ENCODE results near the gene CTTN.

Gene CTTN

DNA sequence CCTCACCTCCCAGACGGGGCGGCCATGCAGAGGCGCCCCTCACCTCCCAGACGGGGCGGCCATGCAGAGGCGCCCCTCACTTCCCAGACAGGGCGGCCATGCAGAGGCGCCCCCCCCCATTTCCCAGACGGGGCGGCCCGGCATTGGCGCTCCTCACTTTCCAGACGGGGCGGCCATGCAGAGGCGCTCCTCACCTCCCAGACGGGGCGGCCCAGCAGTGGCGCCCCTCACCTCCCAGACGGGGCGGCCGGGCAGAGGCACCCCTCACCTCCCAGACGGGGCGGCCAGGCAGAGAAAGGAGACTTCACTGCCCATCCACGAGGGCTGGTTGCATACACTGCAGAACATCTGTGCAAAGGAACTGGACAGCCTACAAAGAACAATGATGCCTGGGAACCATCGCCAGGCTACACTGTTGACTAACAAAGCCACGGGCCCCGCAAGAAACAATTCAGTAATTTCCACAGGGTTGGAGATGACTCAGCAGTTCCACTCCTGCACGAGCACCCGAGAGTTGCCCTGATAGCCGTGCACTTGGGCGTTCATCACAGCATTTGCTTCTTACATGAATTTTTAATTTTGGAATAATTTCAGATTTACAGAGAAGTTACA is 58.7 kb downstream of the CTTN start:
- DNase-seq (ENCODE audit: low spot score): no peak

DNA sequence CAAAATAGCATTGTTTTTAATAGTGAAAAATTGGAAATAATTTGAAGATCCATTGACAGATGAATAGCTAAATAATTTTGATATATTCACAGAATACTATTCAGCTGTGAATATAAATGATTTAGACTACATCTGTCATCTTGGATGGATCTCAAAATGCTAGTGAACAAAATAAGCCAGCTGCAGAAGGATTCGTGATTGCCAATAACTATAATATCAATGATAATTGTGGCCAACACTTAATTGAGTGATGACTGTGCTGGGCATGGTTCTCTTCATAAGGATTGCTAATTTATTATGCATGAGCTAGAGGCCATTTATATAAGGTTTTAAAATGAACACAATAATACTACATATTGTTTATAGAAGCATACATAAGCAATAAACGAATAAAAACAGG is 60.4 kb downstream of the CTTN start:
- no peak for DNase-seq (ENCODE audit: low spot score)

DNA sequence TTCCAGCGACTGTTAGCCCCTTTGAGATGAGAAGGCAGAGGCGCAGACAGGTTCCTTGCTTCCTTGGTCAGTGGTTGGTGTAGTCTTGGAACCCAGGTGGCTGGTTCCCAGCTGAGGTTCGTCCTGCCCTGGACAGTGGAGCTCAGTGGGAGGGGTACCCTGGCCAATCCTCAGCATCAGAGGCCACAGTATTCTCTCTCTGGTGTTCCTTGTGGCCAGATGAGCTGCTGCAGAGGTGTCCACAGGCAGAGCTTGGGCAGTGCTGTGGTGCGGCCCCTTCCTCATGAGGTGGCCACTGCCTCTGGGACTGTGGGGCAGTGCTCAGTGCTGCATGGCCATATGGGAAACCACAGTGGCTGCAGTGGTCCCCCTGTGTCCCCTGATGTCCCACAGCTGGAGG is 61.8 kb downstream of the CTTN start:
- DNase-seq (ENCODE audit: low spot score): no peak

DNA sequence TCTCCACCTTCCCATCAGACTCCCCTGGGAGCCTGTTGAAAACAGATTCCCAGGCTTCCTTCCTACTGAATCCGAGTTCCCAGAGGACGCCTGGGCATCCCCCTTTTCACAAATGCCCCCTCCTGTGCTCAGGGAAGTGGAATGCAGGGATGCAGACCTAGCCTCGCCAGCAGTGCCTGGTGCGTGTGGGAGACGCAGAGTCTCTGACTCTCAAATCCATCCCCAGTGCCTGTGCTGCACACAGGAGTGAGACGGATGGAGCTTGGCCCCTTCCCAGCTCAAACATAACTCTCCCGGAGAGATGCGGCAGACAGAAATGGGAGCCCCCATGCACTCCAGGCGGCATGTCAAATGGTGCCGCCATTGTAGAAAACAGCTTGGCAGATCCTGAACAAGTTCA is 62.6 kb downstream of the CTTN start:
- DNase-seq (ENCODE audit: low spot score): no peak

DNA sequence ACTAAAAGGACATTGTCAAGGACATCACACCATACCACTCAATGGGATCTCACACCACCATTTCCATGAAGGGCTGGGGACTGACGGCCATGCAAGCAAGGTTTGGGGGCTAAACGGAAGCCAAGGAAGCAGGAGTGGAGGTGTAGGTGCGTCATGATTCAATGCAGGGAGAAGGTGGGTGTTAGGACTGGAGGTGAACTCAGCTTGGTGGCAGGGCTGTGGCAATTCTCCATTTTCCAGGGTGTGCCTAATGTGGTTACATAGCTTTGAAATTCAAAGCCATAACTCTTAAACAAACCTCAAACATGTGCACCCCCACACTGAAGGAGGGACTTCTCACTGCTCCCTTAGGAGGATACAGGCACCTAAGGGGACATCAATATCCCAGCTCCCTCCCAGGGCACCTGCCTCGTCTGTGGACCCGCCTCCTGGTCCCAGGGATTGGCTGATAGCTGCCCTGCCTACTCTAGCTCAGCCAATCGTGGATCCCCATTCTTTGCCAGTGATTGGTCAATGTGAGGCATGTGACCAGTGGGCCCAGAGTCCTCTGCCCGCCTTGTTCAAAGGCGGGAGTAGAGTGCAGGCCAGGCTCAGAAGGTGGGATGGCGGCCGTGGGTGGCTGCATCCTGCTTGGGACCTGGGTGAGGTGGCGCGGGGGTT is 64.6 kb downstream of the CTTN start:
- no peak for DNase-seq (ENCODE audit: low spot score)

DNA sequence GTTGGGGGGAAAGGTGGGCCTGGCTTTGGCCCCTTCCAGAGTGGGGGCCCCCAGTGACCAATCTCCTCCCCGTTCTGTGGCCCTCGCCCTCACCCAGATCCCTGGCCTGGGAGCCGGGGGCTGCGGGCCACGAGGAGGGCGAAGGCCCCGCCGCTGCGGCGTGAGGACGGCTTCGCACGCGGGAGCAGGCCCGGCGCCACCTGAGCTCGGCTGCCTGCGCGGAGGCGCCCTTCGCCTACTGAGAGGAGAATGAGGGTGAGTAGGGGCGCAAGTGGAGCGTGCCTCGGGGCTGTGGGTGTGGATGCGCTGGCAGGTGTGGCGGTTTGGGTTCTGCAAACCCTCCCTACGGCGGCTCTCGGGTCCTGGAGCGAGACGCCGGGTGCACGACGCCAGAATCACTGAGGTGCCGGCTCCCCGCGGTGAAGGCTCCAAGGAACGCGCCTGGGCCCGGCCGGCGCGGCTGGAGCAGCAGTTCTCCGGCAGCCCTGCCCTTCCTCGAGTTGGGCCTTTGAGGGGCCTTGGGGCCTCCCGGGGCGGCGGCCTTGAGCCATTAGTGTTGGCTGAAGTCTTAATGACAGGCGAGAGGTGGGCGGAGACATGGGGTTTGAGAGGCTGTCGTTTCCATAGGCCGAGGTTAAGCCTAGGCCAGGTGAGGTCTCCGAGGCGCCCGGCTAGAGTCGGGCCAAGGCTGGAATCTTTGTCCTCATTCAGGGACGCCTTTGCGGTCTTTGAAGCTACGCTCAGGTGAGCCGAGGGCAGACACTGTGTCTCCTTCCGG is 65.3 kb downstream of the CTTN start:
- DNase-seq (ENCODE audit: low spot score): no peak

DNA sequence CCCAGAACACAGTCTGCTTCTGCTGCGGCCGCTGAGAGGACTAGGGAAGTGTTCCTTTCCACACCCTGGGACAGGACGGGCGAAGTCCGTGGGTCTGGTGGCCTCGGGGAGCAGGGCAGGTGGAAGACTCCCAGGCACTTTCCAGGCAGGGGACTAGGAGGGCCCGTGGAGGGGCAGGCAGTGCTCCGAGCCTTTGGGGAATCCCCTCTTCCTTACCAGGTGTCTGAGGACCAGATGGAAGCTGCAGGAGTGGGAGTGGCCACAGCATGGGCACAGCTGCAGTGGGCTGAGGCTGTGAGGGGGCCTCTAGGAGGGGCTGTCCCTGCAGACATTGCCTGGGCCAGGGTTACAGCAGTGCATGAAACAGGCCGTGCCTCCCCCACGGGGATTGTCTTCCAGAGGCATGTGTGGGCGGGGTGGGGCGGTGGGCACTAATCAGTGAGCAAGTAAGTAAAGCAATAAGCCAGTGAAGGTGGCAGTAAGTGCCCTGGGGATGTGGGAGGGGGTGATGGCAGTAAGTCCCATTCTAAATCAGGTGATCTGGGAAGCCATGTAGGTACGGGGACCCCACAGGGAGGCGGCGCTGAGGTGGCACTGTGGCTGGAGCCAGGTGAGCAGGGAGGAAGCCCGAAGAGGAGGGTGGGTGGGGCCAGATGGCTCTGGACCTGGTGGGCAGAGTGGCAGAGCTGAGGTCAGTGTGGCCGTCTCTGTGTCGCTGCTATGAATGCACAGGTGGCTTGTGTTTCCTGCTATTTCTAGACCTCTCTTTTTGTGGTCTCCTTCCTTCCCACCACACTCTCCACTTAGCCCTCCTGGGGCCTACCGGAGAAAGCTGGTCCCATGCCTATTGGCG is 66.4 kb downstream of the CTTN start:
- no peak for DNase-seq (ENCODE audit: low spot score)

DNA sequence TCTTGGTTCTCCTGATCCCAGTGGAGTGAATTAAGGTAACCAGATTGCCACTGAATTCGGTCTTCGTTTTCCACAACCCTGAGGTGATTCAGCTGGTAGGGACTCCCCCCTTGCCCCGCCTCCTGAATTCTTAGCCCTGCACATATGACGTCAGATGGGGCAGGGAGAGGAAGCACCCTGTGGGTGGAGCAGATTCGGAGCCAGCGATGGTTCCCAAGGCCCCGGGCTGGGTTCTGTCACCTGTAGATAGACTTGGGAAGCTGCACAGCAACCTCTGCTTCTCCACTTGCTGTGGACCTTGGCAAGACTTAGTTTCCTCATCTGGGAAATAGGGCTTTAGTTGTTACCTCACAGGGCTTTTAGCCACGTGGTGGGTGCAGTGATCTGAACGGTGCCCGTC is 67.8 kb downstream of the CTTN start:
- DNase-seq (ENCODE audit: low spot score): no peak

DNA sequence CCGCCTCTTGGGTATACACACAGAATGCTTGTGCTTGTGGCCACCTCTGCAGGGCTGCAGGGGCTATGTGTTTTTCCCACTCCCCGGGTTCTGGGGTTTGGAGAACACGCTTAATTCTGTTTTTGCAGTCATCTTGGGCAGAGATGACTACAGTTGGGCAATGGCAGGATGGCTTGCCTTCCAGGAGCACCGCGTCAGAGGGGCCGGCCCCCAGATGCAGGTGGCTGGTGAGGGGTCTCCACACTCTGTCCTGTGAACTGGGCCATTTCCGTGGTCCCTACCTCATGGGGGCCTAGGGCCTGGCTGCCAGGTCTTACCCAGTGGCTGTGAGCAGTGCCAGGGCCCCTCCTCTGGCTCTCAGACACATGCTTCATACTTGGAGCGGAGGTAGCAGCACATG is 68.3 kb downstream of the CTTN start:
- no peak for DNase-seq (ENCODE audit: low spot score)

DNA sequence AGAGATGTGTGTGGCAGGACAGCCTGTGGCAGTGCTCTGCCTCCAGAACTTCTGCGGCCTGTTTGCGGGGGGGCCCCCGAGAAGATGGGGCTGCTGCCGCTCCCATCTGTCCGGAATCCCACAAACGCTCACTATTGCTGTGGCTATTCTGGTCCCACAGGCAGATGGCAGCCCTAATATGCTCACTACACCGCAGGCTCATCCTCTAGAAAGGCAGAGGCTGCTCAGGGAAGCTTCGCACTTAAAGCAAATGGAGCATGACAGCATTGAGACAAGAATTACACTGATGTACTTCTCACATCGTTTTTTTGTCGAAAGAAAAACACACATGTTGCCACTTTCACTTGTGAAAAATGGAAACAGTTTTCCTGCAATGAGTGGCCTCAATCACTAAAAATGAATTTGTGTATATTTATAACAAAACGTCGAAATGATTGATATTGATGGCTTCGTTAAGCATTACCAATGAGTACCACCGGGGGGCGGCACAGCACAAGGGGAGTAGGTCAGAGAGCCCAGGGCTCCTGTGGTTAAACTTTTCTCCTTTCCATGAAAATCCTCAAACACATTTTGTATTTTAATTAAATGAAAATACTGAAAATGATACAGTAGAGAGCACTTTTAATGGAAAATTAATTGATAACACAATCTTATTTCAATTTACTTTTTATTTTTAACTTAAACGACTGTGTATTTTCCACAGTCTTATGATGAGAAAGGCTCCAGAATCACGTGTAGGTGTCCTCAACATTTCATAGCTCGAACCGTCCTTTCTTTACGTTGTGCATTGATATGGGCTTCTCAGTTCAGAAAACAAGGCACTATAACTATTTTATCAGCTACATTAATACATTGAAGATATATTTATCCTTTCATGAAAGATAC is 69.1 kb downstream of the CTTN start:
- peak; percentile 67 for DNase-seq (ENCODE audit: low spot score)

DNA sequence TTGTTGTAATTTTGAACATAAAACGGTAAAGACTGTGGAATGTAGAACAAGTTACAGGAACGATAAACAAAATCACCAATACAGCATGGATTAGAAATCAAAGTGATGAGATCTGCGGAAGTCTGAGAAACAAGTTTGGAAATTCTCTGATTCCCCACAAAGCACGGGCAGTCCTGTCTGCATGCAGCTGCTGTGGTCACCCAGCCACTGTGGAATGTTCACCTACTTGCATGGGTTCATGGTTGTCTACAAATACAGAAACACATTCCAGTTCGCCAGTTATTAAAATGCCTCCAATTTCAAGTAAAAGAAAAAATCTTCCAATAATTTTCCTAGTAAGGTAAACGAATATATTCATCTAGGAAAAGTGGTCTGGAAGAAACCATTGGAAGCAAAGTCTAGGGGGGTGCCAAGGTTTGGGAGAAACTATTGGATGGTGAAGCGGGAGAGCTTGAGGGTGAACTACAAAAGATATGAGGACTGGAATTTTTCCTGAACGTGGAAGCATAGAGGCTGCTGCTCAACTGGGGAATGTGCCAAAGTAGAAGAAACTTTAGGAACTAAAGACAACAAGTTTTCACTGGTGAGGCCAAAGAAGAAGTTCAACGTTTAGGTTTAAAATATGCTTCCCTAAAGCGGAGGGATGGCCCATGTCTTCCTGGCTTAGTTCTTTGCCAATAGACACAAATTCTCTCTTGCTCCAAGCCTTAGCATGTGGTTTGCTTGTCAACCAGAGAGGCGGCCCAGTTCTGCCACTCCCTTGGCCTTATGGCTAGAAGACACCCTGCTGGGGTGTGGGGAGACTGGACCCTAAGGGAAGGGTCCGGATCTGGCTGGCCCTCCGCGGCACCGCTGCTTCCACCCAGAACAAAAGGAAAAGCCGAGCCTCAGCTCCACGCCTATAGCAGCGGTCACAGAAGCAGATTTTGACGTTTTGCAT is 70.2 kb downstream of the CTTN start:
- peak; percentile 14 for DNase-seq (ENCODE audit: low spot score)

DNA sequence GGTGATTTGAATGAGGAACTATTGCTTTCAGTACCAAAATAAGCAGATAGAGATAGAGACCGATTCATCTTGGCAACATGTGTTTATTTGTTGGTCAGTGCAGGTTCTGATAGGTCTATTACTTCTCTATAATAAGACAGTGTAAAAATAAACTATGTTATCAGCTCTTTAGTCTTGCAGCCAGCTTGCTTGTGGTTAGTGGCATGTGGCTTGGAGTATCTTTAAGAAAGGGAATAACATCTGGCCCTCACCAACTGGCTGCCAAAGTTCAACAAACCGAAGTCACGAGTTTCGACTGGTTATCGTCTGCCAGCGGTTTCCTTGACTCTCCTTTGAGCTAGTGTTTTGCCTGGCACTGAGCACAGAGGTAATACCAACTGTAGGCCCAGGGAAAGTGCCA is 71.8 kb downstream of the CTTN start:
- DNase-seq (ENCODE audit: low spot score): peak; percentile 72

DNA sequence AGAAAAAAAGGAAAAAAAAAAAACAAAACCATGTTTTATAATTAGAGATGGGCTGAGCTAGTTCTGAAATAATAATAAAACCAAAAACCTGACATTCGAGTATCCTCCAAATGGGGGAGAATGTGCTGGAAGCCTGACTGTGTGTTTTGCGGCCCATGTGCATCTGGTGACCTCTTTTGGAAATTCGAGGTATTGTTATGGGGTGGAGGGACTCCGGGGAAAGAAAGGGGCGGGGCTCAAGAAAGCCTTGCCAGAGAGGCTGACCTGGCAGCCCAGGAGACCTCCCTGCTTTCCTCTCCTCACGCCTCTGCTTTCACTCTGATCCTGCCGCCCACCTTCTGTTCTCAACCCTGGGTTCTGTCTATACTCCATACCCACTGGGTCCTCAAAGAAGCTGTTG is 72.9 kb downstream of the CTTN start:
- peak; percentile 65 for DNase-seq (ENCODE audit: low spot score)

DNA sequence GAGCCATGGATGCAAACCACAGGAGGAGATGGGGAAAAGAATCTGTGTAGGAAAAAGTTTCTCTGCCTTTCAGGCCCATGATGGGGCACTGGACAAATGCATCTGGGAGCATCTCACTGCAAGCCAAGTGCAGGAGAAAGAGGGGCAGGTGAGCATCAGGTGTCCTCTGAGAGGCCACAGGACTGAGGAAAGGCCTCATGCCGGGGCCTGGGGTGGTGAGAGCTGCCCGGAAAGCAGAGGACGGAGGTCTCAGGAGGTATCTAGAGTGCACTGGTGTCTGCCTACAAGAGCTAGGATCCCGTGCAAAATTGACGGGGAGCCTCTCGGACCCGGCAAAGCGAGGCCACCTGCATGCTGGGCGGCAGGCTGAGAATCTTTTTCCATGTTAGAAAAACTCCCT is 73.9 kb downstream of the CTTN start:
- no peak for DNase-seq (ENCODE audit: low spot score)

DNA sequence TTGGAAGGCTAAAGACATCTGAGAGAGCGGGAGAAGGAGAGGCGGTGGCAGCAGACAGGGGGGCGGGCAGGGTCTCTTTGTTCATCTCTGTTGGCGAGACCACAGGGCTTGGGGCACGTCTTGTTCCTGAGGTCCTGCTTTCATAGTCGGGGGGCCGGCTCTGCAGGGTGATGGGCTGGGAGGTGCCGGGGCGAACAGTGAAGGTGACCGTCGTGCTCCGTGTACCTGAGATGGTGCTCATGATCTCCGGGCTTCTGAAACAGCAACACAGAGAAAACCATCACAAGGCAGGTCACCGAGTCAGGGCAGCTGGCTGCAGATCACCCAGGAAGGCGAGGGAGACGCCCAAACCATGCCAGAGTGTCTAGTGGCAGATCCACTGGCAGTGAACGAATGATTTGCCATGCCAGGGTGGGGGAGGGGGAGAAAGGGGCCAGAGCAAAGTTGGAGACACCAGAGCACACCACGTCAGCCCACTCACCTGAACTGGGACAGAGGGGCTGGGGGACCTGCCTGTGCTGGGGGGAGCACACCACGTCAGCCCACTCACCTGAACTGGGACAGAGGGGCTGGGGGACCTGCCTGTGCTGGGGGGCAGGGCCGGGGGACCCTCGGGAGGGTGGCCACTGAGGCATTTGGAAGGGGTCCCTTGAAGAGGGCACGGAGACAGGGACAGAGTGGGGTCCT is 75.0 kb downstream of the CTTN start:
- no peak for DNase-seq (ENCODE audit: low spot score)

DNA sequence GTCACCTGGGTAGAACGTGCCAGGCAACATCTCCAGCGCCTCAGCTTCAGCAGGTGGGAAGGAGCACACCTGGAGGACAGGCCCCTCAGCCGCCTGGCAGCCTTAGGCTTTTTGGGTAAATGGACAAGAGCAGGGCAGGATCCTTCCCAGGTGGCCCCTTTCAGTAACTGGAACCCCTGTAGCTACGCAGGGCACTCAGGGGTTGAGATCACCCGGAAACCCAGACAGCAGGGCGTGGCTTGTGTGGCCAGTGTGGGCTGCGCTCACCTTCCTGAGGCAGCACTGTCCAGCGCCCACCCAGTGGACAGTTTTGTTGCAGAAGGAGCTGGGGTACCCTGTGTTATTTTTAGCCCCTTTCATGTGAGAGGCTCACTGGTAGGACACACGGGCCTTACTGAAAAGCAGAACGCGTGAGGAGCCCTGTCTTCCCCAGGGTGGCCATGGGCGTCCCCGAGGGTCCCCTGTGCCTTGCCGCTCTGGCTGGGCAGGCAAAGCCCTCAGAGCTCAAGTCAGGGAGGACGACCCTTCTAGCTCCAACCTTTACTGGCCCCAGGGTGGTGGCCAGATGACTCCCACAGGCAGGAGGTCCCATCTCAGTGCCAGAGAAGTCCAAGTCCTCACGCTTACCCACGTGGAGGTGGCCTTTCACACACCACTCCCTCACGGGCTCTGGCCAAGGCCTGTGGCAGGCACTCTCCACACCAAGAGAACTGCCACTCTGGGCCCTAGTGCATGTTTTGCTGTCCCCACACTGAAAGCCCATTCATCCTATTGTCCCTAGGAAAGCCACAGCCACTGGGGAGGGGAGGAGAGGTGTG is 75.8 kb downstream of the CTTN start:
- DNase-seq (ENCODE audit: low spot score): no peak

DNA sequence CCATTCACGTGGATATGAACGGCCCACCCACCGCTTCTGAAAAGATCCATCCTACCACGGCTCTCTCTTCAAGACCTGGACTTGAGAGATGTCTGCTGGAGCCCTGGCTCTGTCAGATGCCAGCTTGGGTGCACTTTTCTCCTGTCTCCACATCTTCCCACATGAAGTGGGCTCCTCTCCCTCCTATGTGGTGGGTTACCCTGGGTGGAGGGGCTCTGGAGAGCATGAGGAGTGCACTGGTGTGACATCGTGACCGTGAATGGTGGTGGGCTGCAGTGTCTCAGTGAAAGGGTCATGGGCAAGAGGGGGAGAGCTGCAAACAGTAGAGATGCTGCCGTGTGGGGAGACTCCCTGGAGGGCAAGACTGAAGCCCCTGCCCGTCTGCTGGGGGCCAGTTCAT is 76.4 kb downstream of the CTTN start:
- no peak for DNase-seq (ENCODE audit: low spot score)

DNA sequence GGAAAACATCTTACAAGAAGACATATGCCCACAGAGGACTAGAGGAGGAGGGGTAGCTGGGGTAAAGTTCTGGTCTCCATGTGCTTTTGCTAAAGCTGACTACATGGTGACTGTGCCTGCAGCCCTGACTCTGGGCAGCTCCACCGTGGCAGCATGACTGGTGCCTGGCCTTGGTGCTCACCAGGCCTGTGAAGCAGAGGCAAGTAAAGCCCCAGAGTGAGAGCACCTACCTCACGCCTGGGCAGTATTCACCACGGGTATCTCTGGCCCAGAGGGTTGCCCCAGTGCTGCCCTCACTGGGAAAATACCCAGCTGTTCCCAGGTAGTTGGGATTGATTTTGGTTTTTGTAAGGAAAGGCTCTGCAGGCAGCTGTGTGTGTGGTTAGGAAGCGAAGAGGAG is 78.3 kb downstream of the CTTN start:
- no peak for DNase-seq (ENCODE audit: low spot score)

DNA sequence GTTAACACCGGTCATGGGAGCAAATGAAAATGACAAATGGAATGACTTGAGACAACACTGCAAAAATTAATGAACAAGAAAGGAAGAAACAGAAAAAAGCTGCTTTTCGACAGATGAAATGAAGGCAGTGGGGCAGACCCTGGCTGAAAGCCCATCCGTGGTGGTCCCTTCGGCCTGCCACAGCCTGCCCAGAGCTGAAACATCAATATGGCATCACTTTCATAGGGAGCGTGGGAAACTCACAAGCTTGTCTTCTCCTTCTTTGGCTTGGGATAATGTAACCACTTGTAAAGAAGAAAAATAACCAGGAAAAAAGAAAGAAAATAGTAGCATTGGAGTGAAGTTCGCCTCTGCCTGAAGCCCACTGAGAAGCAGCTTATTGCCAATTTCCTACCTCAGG is 78.8 kb downstream of the CTTN start:
- DNase-seq (ENCODE audit: low spot score): no peak
